MM.1S (cell line): ENCODE data around the gene LRRC74B.
A peak's percentile ranks its signal among the peaks of the same experiment; 100 is the strongest.

Experiments used
- DNase-seq: peaks from one replicate; pipeline ENCODE4 v3.0.0-alpha.2; 2015
- H2AFZ ChIP-seq: fragments of 300-600 bp; sonication (generic); 2 replicates; pipeline ENCODE4 v1.6.0; 2016; ENCODE audit warnings: antibody characterized with exemption, low read length
- H3F3A ChIP-seq: fragments of 300-600 bp; sonication (generic); 2 replicates; pipeline ENCODE4 v1.6.1; 2016; ENCODE audit warnings: mild to moderate bottlenecking, antibody characterized with exemption, low read length, moderate library complexity, mixed read lengths; ENCODE audit not compliant: insufficient read depth
- H3K27ac ChIP-seq: fragments of 300-600 bp; sonication (generic); 2 replicates; pipeline ENCODE4 v1.5.1; 2016; ENCODE audit warnings: mild to moderate bottlenecking, low read length
- H3K27me3 ChIP-seq: fragments of 300-600 bp; sonication (generic); replicated peaks from 2 replicates; pipeline ENCODE4 v1.6.0; 2016; ENCODE audit warnings: low read length; ENCODE audit not compliant: insufficient read depth
- H3K36me3 ChIP-seq: fragments of 300-600 bp; sonication (generic); replicated peaks from 2 replicates; pipeline ENCODE4 v1.6.1; 2016; ENCODE audit warnings: mild to moderate bottlenecking, low read length, mixed read lengths; ENCODE audit not compliant: insufficient read depth
- H3K4me1 ChIP-seq: fragments of 300-600 bp; sonication (generic); 2 replicates; pipeline ENCODE4 v1.6.1; 2016; ENCODE audit warnings: low read length, mixed read lengths
- H3K4me2 ChIP-seq: fragments of 300-600 bp; sonication (generic); 2 replicates; pipeline ENCODE4 v1.6.0; 2016; ENCODE audit warnings: low read depth, low read length
- H3K4me3 ChIP-seq: fragments of 300-600 bp; sonication (generic); 2 replicates; pipeline ENCODE4 v1.5.1; 2016; ENCODE audit warnings: low read length, mixed read lengths
- H3K79me2 ChIP-seq: fragments of 300-600 bp; sonication (generic); 2 replicates; pipeline ENCODE4 v1.6.1; 2016; ENCODE audit warnings: mixed run types, low read length, mixed read lengths
- H3K9ac ChIP-seq: fragments of 300-600 bp; sonication (generic); 2 replicates; pipeline ENCODE4 v1.6.1; 2016; ENCODE audit warnings: low read length, mixed read lengths
- H3K9me2 ChIP-seq: fragments of 300-600 bp; sonication (generic); replicated peaks from 2 replicates; pipeline ENCODE4 v1.6.1; 2016; ENCODE audit warnings: mild to moderate bottlenecking, low read length, mixed read lengths; ENCODE audit not compliant: insufficient read depth
- H3K9me3 ChIP-seq: fragments of 300-600 bp; sonication (generic); replicated peaks from 2 replicates; pipeline ENCODE4 v1.6.1; 2016; ENCODE audit warnings: mild to moderate bottlenecking, low read length, mixed read lengths; ENCODE audit not compliant: insufficient read depth
- H4K20me1 ChIP-seq: fragments of 300-600 bp; sonication (generic); 2 replicates; pipeline ENCODE4 v1.6.1; 2016; ENCODE audit warnings: mild to moderate bottlenecking, low read length, moderate library complexity, mixed read lengths; ENCODE audit not compliant: insufficient read depth
- CTCF ChIP-seq: fragments of 300-600 bp; sonication (generic); IDR thresholded peaks from 2 replicates; pipeline ENCODE4 v1.5.1; 2016; ENCODE audit warnings: antibody characterized with exemption, low read length, mixed read lengths
- EZH2 ChIP-seq: fragments of 300-600 bp; sonication (generic); optimal IDR thresholded peaks from 2 replicates; pipeline ENCODE3; 2017; ENCODE audit warnings: low read depth, mild to moderate bottlenecking, antibody characterized with exemption, low read length, mixed read lengths
- EZH2phosphoT487 ChIP-seq: fragments of 300-600 bp; sonication (generic); IDR thresholded peaks from 2 replicates; pipeline ENCODE4 v1.6.1; 2018; ENCODE audit warnings: antibody characterized with exemption, low read length

Gene LRRC74B

GRCh38 chr22:21099578-21099977, 53.8 kb downstream of the LRRC74B start:
- DNase-seq: no peak

GRCh38 chr22:21100149-21101032, 54.6 kb downstream of the LRRC74B start:
- H3K9ac ChIP-seq: no peak overlapping the region
- H3F3A ChIP-seq: no peaks in the 10 kb centered on the region
- no peak overlapping the region for H3K27ac ChIP-seq
- H3K79me2 ChIP-seq: no peaks in the 10 kb centered on the region
- H2AFZ ChIP-seq: no peak overlapping the region
- no peaks in the 10 kb centered on the region for H3K36me3 ChIP-seq
- no peaks in the 10 kb centered on the region for H3K9me3 ChIP-seq
- no peaks in the 10 kb centered on the region for H3K9me2 ChIP-seq
- no peak overlapping the region for H3K4me2 ChIP-seq
- H3K4me3 ChIP-seq: no peak overlapping the region
- H4K20me1 ChIP-seq: no peaks in the 10 kb centered on the region
- DNase-seq: no peak
- H3K4me1 ChIP-seq: no peaks in the 10 kb centered on the region
- H3K27me3 ChIP-seq: peaks cover 4% of the 10 kb centered on the region; the same call in 1 of the 2 replicates
- no peak for TF ChIP-seq EZH2
- no peak for TF ChIP-seq CTCF
- no peak for TF ChIP-seq EZH2phosphoT487

More at GRCh38 chr22:21099578-21099977, 53.8 kb downstream of the LRRC74B start:
- no peak for TF ChIP-seq CTCF
- no peak for TF ChIP-seq EZH2
- TF ChIP-seq EZH2phosphoT487: no peak
- H3K4me2 ChIP-seq: no peak overlapping the region
- no peaks in the 10 kb centered on the region for H3F3A ChIP-seq
- H2AFZ ChIP-seq: no peak overlapping the region
- H3K9me3 ChIP-seq: no peaks in the 10 kb centered on the region
- no peaks in the 10 kb centered on the region for H3K79me2 ChIP-seq
- H4K20me1 ChIP-seq: no peaks in the 10 kb centered on the region
- no peaks in the 10 kb centered on the region for H3K9me2 ChIP-seq
- peaks cover 4% of the 10 kb centered on the region; the same call in 1 of the 2 replicates for H3K27me3 ChIP-seq
- no peaks in the 10 kb centered on the region for H3K4me1 ChIP-seq
- H3K27ac ChIP-seq: no peak overlapping the region
- H3K36me3 ChIP-seq: no peaks in the 10 kb centered on the region
- H3K4me3 ChIP-seq: no peak overlapping the region
- no peak overlapping the region for H3K9ac ChIP-seq

- Histone ChIP-seq H2AFZ (no peak overlapping the region), H3K27me3 (no peaks in the 10 kb centered on the region), H4K20me1 (no peaks in the 10 kb centered on the region), H3K36me3 (no peaks in the 10 kb centered on the region), H3K4me2 (peak overlapping the region; percentile 76; the same call in 1 of the 2 replicates), H3K4me1 (no peaks in the 10 kb centered on the region), H3F3A (no peaks in the 10 kb centered on the region), H3K27ac (no peak overlapping the region), H3K9ac (no peak overlapping the region), H3K9me2 (no peaks in the 10 kb centered on the region), H3K4me3 (no peak overlapping the region), H3K79me2 (no peaks in the 10 kb centered on the region), H3K9me3 (no peaks in the 10 kb centered on the region)
- no peak for TF ChIP-seq EZH2phosphoT487
- no peak for TF ChIP-seq EZH2
- no peak for TF ChIP-seq CTCF
- no peak for DNase-seq
Observed at GRCh38 chr22:21101877-21102638, 56.3 kb downstream of the LRRC74B start.
